ENCODE data around the gene POLR3A. TPM values are rescaled to one million over a fixed set of nuclear protein-coding genes. Genes with fewer than 3 reads are reported as not detected.

Gene POLR3A
- total RNA-seq, 4 donors from 2014 or later = 10.0 to 19.4 (median 14.6) TPM

- no peaks in the 10 kb centered on the region for H3K9me3 ChIP-seq
- no peak overlapping the region for H3K4me3 ChIP-seq
- TF ChIP-seq CTCF (IDR thresholded peaks at IDR 0.05) (no peak), POLR2A (IDR thresholded peaks at IDR 0.05) (no peak)
- no peaks in the 10 kb centered on the region for H3K36me3 ChIP-seq
- no peak for DNase-seq
- H3K27me3 ChIP-seq = no peaks in the 10 kb centered on the region
- intact Hi-C loops (cut with DNase I; ENCODE audit: low total_unique reads) = loop anchor here (10.0 kb wide), 1 partner anchor 78 kb away; no protein-coding TSS in a partner anchor
- H3K27ac ChIP-seq = no peak overlapping the region
- peaks cover 0 to 8% of the 10 kb centered on the region in 2 donors for H3K4me1 ChIP-seq
These were observed 106.6 kb downstream of the POLR3A start for GRCh38 chr10:77922566-77923179.

GRCh38 chr10:77922055-77922454 lies 107.3 kb downstream of the POLR3A start:
- intact Hi-C loops (cut with DNase I; ENCODE audit: low total_unique reads) = loop anchor here (10.0 kb wide), 1 partner anchor 77 kb away; no protein-coding TSS in a partner anchor

GRCh38 chr10:77921395-77921794 lies 107.9 kb downstream of the POLR3A start:
- Histone ChIP-seq H3K27ac (no peak overlapping the region), H3K4me1 (peaks cover 0 to 8% of the 10 kb centered on the region in 2 donors), H3K27me3 (no peaks in the 10 kb centered on the region), H3K9me3 (no peaks in the 10 kb centered on the region), H3K36me3 (no peaks in the 10 kb centered on the region), H3K4me3 (no peak overlapping the region)
- DNase-seq = no peak
- no peak for TF ChIP-seq CTCF (IDR thresholded peaks at IDR 0.05)
- TF ChIP-seq POLR2A (IDR thresholded peaks at IDR 0.05) = no peak
- intact Hi-C loops (cut with DNase I; ENCODE audit: low total_unique reads) = loop anchor here (10.0 kb wide), 1 partner anchor 77 kb away; no protein-coding TSS in a partner anchor

More at GRCh38 chr10:77922055-77922454, 107.3 kb downstream of the POLR3A start:
- no peaks in the 10 kb centered on the region for H3K36me3 ChIP-seq
- no peak overlapping the region for H3K4me3 ChIP-seq
- no peaks in the 10 kb centered on the region for H3K9me3 ChIP-seq
- DNase-seq = no peak
- no peaks in the 10 kb centered on the region for H3K27me3 ChIP-seq
- no peak for TF ChIP-seq CTCF (IDR thresholded peaks at IDR 0.05)
- H3K27ac ChIP-seq = no peak overlapping the region
- peaks cover 0 to 8% of the 10 kb centered on the region in 2 donors for H3K4me1 ChIP-seq

GRCh38 chr10:77920495-77920894 lies 108.8 kb downstream of the POLR3A start:
- intact Hi-C loops (cut with DNase I; ENCODE audit: low total_unique reads) = loop anchor here (10.0 kb wide), 1 partner anchor 76 kb away; no protein-coding TSS in a partner anchor
- Histone ChIP-seq H3K27ac (no peak overlapping the region), H3K4me1 (peaks cover 0 to 8% of the 10 kb centered on the region in 2 donors), H3K27me3 (no peaks in the 10 kb centered on the region), H3K36me3 (no peaks in the 10 kb centered on the region), H3K4me3 (no peak overlapping the region), H3K9me3 (no peaks in the 10 kb centered on the region)
- no peak for TF ChIP-seq CTCF (IDR thresholded peaks at IDR 0.05)
- no peak for TF ChIP-seq POLR2A (IDR thresholded peaks at IDR 0.05)
- no peak for DNase-seq

GRCh38 chr10:77919713-77920108 lies 109.6 kb downstream of the POLR3A start:
- H3K27ac ChIP-seq = no peak overlapping the region
- no peak overlapping the region for H3K4me3 ChIP-seq
- intact Hi-C loops (cut with DNase I; ENCODE audit: low total_unique reads) = loop anchor here (10.0 kb wide), 1 partner anchor 75 kb away; no protein-coding TSS in a partner anchor
- H3K36me3 ChIP-seq = no peaks in the 10 kb centered on the region
- DNase-seq = no peak
- no peaks in the 10 kb centered on the region for H3K27me3 ChIP-seq
- H3K9me3 ChIP-seq = no peaks in the 10 kb centered on the region
- peaks cover 0 to 2% of the 10 kb centered on the region in 2 donors for H3K4me1 ChIP-seq
- TF ChIP-seq POLR2A (IDR thresholded peaks at IDR 0.05) = no peak
- TF ChIP-seq CTCF (IDR thresholded peaks at IDR 0.05) = no peak
